ENCODE results near the gene PRKN.

PRKN gene

DNA sequence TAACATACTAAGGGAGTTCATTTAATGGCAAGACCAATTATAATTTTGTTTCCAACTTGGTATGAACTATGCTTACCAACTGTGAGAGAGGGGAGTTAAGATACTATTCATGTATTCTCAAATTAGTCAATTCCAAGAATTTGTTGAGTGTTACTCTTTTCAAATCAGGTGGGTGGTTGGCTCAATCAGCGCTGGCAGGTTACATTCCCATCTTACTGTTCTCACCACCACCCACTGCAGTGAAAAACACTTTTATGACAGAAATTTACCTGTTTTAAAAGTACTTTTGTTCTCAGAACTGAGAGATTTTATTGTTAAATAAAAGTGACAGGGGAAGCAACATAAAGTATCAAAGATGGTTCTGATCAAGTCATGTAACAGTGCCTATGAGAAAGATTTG, 642.0 kb downstream of the PRKN start:
- TF ChIP-seq GABPA (IDR thresholded peaks at IDR 0.05; ENCODE audit: low read depth) = no peak
- TF ChIP-seq, protein P1, sequence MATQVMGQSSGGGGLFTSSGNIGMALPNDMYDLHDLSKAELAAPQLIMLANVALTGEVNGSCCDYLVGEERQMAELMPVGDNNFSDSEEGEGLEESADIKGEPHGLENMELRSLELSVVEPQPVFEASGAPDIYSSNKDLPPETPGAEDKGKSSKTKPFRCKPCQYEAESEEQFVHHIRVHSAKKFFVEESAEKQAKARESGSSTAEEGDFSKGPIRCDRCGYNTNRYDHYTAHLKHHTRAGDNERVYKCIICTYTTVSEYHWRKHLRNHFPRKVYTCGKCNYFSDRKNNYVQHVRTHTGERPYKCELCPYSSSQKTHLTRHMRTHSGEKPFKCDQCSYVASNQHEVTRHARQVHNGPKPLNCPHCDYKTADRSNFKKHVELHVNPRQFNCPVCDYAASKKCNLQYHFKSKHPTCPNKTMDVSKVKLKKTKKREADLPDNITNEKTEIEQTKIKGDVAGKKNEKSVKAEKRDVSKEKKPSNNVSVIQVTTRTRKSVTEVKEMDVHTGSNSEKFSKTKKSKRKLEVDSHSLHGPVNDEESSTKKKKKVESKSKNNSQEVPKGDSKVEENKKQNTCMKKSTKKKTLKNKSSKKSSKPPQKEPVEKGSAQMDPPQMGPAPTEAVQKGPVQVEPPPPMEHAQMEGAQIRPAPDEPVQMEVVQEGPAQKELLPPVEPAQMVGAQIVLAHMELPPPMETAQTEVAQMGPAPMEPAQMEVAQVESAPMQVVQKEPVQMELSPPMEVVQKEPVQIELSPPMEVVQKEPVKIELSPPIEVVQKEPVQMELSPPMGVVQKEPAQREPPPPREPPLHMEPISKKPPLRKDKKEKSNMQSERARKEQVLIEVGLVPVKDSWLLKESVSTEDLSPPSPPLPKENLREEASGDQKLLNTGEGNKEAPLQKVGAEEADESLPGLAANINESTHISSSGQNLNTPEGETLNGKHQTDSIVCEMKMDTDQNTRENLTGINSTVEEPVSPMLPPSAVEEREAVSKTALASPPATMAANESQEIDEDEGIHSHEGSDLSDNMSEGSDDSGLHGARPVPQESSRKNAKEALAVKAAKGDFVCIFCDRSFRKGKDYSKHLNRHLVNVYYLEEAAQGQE (IDR thresholded peaks at IDR 0.05; ENCODE audit: insufficient replicate concordance, low read depth) = no peak
- no peak for TF ChIP-seq SPI1 (IDR thresholded peaks at IDR 0.05; ENCODE audit: borderline replicate concordance, low read depth)
- TF ChIP-seq POLR2AphosphoS5 (IDR thresholded peaks at IDR 0.05; ENCODE audit: low read depth) = no peak
- TF ChIP-seq, protein P2, sequence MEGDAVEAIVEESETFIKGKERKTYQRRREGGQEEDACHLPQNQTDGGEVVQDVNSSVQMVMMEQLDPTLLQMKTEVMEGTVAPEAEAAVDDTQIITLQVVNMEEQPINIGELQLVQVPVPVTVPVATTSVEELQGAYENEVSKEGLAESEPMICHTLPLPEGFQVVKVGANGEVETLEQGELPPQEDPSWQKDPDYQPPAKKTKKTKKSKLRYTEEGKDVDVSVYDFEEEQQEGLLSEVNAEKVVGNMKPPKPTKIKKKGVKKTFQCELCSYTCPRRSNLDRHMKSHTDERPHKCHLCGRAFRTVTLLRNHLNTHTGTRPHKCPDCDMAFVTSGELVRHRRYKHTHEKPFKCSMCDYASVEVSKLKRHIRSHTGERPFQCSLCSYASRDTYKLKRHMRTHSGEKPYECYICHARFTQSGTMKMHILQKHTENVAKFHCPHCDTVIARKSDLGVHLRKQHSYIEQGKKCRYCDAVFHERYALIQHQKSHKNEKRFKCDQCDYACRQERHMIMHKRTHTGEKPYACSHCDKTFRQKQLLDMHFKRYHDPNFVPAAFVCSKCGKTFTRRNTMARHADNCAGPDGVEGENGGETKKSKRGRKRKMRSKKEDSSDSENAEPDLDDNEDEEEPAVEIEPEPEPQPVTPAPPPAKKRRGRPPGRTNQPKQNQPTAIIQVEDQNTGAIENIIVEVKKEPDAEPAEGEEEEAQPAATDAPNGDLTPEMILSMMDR (IDR thresholded peaks at IDR 0.05; ENCODE audit: insufficient read depth, low read length) = no peak
- Histone ChIP-seq H3K27me3 (ENCODE audit: insufficient read depth, poor library complexity, severe bottlenecking) (no peaks in the 10 kb centered on the region), H3K27ac (replicated peaks) (no peak overlapping the region), H3K4me3 (replicated peaks; ENCODE audit: insufficient read depth, low read length) (no peak overlapping the region)
- no peak for DNase-seq (ENCODE audit: low read depth in 1 of 2, low spot score in 1 of 2)

DNA sequence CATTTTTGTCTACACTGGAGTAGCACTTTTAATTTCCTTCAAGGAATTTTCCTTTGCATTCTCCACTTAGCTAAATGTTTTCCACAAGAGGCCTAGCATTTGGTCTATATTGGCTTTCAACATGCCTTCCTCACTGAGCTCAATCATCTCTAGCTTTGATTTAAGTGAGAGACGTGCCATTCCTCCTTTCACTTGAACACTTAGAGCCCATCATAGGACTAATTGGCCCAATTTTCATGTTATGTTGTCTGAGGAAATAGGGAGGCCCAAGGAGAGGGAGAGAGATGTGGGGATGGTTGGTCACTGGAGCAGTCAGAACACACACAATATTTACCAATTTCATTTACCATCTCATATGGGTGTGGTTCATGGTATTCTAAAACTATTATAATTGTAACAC, 645.0 kb downstream of the PRKN start:
- Histone ChIP-seq H3K27me3 (ENCODE audit: insufficient read depth, poor library complexity, severe bottlenecking) (no peaks in the 10 kb centered on the region), H3K4me3 (replicated peaks; ENCODE audit: insufficient read depth, low read length) (no peak overlapping the region), H3K27ac (replicated peaks) (no peak overlapping the region)
- TF ChIP-seq, protein P1 (IDR thresholded peaks at IDR 0.05; ENCODE audit: insufficient replicate concordance, low read depth) = no peak
- TF ChIP-seq, protein P2 (IDR thresholded peaks at IDR 0.05; ENCODE audit: insufficient read depth, low read length) = no peak
- no peak for DNase-seq (ENCODE audit: low read depth in 1 of 2, low spot score in 1 of 2)

DNA sequence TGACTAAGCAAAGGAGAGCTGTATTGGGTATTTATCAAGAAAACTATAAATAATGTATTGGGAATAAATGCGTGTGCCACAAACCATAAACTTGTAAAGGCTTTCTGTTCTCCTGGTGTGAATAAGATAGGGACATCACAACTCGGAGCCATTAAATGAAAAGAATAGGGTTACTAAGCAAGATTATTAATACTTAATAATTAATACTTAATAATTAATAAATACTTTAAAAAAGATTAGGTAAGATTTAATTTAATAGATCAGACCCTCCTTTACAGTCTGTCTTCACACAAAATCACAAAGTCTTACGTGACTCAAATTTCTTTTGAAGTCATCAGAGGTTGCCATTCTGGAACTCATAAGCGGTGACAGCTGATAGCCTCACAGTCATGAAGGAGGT, 648.9 kb downstream of the PRKN start:
- no peak overlapping the region for H3K27ac ChIP-seq (replicated peaks)
- no peak for DNase-seq (ENCODE audit: low read depth in 1 of 2, low spot score in 1 of 2)
- no peaks in the 10 kb centered on the region for H3K27me3 ChIP-seq (ENCODE audit: insufficient read depth, poor library complexity, severe bottlenecking)
- no peak overlapping the region for H3K4me3 ChIP-seq (replicated peaks; ENCODE audit: insufficient read depth, low read length)
- TF ChIP-seq, protein P1 (IDR thresholded peaks at IDR 0.05; ENCODE audit: insufficient replicate concordance, low read depth) = no peak
- no peak for TF ChIP-seq POLR2AphosphoS5 (IDR thresholded peaks at IDR 0.05; ENCODE audit: low read depth)
- TF ChIP-seq, protein P2 (IDR thresholded peaks at IDR 0.05; ENCODE audit: insufficient read depth, low read length) = no peak
- no peak for TF ChIP-seq SPI1 (IDR thresholded peaks at IDR 0.05; ENCODE audit: borderline replicate concordance, low read depth)
- TF ChIP-seq GABPA (IDR thresholded peaks at IDR 0.05; ENCODE audit: low read depth) = no peak
